GM13977 (cell line): Measurements from ENCODE around the gene KRT86.

Source experiments
- DNase-seq: peaks from one replicate; pipeline ENCODE4 v3.0.0; 2012; ENCODE audit warnings: low spot score
- in situ Hi-C: fragments of 300-500 bp; cut with MboI; formaldehyde crosslinking; loops from one replicate; pipeline ENCODE4 v1.12.0; 2022; ENCODE audit warnings: low sequenced_read_pairs, low pct_unique_long_range_greater_than_20kb, mixed read lengths, inconsistent platforms; ENCODE audit not compliant: unreplicated experiment
- TF ChIP-seq, protein P1 (sequence below): IDR thresholded peaks from 2 replicates; pipeline ENCODE4 v1.5.1; 2012; ENCODE audit warnings: mild to moderate bottlenecking, control low read depth; ENCODE audit not compliant: insufficient read depth; ENCODE audit errors: extremely low read depth, missing control alignments

KRT86 gene

DNA sequence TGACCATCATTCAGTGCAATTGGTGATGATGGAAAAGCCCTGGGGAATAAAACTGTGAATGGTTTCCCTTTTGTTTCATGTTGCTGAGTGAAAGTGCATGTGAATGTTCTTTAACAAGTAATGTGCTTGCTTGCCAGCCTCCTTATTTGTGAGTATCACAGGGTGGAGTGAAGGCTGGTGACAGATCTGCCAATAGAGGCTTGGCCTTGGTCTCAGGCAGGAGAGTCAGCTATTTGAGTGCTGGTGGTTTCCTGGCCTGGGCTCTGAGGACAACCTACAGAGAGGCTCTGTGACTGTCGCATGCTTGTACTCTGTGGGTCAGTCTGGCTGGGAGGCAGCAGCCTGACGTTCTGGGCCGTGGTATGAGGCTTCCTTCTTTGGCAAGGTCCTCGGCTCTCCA is 72.1 kb downstream of the KRT86 start:
- in situ Hi-C loops, result no loop called here
- DNase-seq, result no peak
- TF ChIP-seq, protein P1, sequence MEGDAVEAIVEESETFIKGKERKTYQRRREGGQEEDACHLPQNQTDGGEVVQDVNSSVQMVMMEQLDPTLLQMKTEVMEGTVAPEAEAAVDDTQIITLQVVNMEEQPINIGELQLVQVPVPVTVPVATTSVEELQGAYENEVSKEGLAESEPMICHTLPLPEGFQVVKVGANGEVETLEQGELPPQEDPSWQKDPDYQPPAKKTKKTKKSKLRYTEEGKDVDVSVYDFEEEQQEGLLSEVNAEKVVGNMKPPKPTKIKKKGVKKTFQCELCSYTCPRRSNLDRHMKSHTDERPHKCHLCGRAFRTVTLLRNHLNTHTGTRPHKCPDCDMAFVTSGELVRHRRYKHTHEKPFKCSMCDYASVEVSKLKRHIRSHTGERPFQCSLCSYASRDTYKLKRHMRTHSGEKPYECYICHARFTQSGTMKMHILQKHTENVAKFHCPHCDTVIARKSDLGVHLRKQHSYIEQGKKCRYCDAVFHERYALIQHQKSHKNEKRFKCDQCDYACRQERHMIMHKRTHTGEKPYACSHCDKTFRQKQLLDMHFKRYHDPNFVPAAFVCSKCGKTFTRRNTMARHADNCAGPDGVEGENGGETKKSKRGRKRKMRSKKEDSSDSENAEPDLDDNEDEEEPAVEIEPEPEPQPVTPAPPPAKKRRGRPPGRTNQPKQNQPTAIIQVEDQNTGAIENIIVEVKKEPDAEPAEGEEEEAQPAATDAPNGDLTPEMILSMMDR, result no peak

DNA sequence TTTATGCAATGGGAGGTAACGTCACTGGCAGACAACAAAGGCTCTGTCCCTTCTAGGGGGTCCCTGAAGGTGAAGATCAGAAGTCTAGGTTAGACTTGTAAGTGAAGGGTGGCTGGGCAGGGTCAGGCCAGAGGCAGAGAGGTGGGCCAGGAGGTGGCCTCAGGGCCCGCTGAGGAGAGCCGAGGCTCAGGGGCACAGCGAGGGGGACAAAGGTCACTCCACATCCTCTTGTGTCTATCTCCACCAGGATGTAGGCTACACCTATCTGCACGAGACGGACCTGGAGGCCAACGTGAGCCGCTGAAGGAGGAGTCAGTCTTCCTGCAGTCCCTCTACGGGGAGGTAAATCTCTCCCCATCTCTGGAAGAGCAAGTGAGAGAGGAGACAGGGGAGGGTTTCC is 72.6 kb downstream of the KRT86 start:
- TF ChIP-seq, protein P1, result no peak
- DNase-seq, result no peak
- in situ Hi-C loops, result no loop called here

DNA sequence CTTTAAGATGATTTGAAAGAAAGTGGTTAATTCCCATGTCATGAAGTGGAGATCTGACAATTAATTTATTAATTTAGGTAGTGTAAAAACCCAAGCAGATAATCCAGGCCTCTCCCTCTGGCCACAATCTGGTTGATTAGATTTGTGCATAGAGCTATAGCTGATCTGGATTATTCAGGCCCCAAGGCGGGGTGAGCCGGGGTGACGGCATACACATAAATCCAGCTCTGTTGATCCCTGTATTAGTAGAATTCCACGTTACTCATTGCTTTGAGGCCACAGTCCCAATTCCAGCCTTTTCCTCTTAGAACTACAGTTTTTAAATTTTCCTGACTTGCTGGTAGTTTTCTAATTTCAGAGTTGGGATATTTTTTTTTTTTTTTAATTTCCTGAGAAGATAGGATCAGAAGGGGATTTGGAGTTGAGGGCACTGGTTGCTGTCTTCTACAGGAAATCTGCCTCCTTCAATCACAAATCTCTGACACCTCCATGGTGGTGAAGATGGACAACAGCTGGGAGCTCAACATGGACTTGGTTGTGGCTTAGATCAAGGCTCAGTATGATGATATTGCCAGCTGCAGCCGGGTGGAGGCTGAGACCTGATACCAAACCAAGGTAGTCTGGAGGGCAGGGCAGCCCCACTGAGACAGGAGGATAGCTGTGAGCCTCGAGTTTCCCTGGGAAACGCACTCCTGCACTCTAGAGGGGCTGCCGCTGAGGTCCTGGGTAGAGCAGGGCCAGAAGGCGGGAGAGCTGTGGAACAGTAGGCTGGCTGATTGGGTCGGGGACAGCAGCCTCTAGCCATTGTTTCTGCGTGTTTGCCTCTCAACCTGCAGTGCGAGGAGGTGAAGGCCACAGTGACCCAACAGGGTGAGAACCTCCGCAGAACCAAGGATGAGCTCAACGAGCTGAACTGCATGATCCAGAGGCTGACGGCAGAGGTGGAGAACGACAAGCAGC is 73.4 kb downstream of the KRT86 start:
- in situ Hi-C loops, result no loop called here
- TF ChIP-seq, protein P1, result no peak
- no peak for DNase-seq

DNA sequence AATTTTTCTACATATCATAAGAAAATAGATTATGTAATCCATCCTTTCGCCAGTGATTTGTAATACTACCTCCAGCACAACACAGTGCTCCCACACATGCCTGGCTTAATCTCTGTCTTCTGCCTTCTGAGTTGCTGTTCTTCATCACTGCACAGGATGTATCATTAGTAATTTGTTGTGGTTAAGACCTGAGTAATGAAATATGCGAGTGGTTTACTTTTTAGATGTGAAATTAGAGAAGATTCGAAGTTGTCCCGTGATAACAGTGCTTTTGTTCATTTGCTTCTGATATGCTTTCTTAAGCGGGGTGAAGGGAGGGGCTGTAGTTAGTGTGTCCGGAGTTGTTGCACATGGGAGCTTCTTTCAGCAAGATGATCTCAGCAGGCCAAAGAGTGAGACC is 74.8 kb downstream of the KRT86 start:
- in situ Hi-C loops, result no loop called here
- TF ChIP-seq, protein P1, result no peak
- DNase-seq, result no peak

DNA sequence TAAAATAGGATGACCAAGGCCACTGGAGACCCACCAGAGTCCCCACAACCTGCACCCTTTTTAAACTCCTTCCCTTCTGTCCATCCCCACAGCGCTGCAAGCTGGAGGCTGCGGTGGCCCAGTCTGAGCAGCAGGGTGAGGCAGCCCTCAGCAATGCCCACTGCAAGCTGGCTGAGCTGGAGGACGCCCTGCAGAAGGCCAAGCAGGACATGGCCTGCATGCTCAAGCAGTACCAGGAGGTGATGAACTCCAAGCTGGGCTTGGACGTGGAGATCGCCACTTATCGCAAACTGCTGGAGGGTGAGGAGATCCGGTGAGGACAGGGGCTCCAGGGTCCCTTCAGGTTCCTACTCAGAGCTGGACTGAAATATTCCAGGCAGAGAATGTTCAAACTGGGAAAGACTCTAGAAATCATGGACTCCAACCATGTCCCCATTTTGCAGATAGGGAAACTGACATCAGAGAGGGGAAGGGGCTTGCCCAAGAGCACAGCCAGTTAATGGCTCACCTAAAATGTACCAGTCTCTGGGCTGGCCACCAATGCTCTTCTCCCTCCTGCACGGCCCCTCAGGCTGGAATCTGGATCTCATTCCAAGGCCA is 75.7 kb downstream of the KRT86 start:
- TF ChIP-seq, protein P1, result no peak
- in situ Hi-C loops, result no loop called here
- no peak for DNase-seq

DNA sequence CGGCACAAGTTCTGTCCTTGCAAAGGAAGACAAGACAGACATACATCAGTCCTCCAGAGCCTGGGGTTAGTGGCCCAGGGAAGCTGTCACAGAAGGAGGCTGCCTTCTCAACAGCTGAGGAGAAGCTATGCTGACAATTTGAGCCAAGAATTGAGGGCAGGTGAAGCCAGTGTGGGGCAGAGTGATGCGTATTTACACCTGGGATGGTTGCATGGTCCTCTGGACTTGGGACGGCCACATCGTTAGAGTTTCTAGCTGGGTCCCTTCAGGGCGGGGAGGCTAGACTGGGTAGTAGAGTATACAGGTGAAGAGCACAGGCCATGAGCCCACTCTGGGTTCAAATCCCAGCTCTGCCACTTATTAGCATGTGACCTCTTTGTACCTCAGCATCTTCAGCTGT is 76.3 kb downstream of the KRT86 start:
- in situ Hi-C loops, result no loop called here

More for the DNA sequence above, 76.3 kb downstream of the KRT86 start:
- no peak for DNase-seq
- TF ChIP-seq, protein P1, result no peak
